Pancreas (tissue), 10 donors: ENCODE measurements around the gene MOBP. TPM values are rescaled to one million over a fixed set of nuclear protein-coding genes. Genes with fewer than 3 reads are reported as not detected.
A peak's percentile ranks its signal among the peaks of the same experiment; 100 is the strongest.
"Not testable (repeated sequence)": the region's sequence is repeated elsewhere in the genome, so short reads cannot be mapped to it uniquely, and the experiment has no call there.

Experiments used
- ATAC-seq, 4 donors: fragments of 200-7000 bp; cut with Tn5 transposase; one replicate each; pipeline versions ENCODE4 v1.8.0 to v1.9.1; 2020; ENCODE audit warnings: mild to moderate bottlenecking in 4 of 4, moderate library complexity in 4 of 4
- DNase-seq, 6 donors: peaks; one replicate each; pipeline ENCODE4 v3.0.0-alpha.2; 2020
- FAIRE-seq: peaks from 2 replicates; lab custom pipeline; 2012; peaks lifted over from hg19 to GRCh38; lab: Jason Lieb, UNC
- H3K27ac ChIP-seq, 4 donors: fragments of 200-600 bp; sonication (generic); 1 replicate in 3 of 4; 2 replicates in 1 of 4; pipeline versions ENCODE4 v1.5.0 to v1.8.0; 2020
- H3K27me3 ChIP-seq, 4 donors: fragments of 200-600 bp; one replicate each; pipeline ENCODE4 v1.8.0; 2021
- H3K36me3 ChIP-seq, 3 donors: fragments of 200-600 bp; sonication (generic) in 1 of 3; one replicate each; pipeline versions ENCODE4 v1.5.0 to v1.8.0; 2020 to 2021
- H3K4me1 ChIP-seq, 3 donors: fragments of 200-600 bp; one replicate each; pipeline ENCODE4 v1.8.0; 2021
- H3K4me3 ChIP-seq, 4 donors: fragments of 200-600 bp; sonication (generic) in 2 of 4; one replicate each; pipeline versions ENCODE4 v1.5.0 to v1.8.0; 2020 to 2021
- H3K9me3 ChIP-seq, 4 donors: fragments of 200-600 bp; one replicate each; pipeline ENCODE4 v1.8.0; 2021
- WGBS, 2 donors: extraction: QIAGEN DNeasy Blood & Tissue Kit; methylation state at CpG; one replicate each; pipeline ENCODE4 v1.1.7; 2013; 5-methylcytosine and 5-hydroxymethylcytosine counted together
- intact Hi-C, 3 donors: fragments of 100-400 bp; cut with DNase I; formaldehyde crosslinking; loops; one replicate each; pipeline versions ENCODE4 v1.11.1 to v1.14.2; 2022
- polyA plus RNA-seq, 2 donors: library from polyadenylated mRNA; stranded (reverse); fragments of 200-250 nt; gene quantifications; one replicate each; pipeline ENCODE4 v1.2.3, GENCODE V29; 2013
- total RNA-seq, 6 donors: library from RNA; stranded (reverse); fragmentation: NEBNext Ultra II Directional in 4 of 6; extraction: Animal tissue kit (Norgen Biotek cat#: 25700) in 4 of 6; gene quantifications; one replicate each; pipeline versions ENCODE4 v1.2.1 to v1.2.4, GENCODE V29; 2021 to 2023
- TF ChIP-seq, protein P1 (sequence below), 4 donors: fragments of 200-600 bp; sonication (generic) in 3 of 4; IDR thresholded peaks; one replicate each; pipeline versions ENCODE4 v1.5.0 to v1.8.0; 2021; ENCODE audit warnings: antibody characterized with exemption in 4 of 4
- donor health status: healthy with polysubstance abuse.
- donor health status: DM: no; HTN: no; CAD: no; lungs with moderate emphysema.
- donor health status: DM: no; HTN: no; CAD: no.
- donor health status: control.
- donor health status: control.
- donor health status: Bipolar disorder and iron deficiency.
- donor health status: DM: yes; HTN: yes; CAD: no.
- donor health status: DM: no; HTN: no; CAD: no.
- donor health status: DM: no; HTN: no; CAD: no.
- donor health status: DM: yes; HTN: yes; CAD: no.

Gene MOBP
- total and polyA plus RNA-seq, 8 donors = not detected

DNA sequence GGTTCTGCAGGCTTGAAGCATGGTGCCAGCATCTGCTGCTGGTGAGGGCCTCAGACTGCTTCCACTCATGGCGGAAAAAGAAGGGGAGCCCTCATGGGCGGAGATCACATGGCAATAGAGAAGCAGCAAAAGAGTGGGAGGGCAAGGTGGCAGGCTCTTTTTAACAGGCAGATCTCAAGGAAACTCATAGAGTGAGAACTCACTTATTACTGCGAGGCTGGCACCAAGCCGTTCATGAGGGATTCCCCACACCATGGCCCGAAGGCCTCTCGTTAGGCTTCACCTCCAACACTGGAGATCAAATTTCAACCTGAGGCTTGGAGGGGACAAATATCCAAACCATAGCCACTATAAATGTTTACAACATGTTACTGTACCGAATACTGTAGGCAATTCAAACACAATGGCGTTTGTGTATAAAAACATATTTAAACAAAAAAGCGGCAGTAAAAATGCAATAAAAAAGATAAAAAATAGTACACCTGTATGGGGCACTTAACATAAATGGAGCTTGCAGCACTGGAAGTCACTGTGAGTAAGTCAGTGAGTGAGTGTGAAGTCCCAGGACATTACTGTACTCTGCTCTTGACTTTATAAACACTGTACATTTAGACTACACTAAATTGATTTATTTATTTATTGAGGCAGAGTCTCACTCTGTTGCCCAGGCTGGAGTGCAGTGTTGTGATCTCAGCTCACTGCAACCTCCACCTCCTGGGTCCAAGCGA lies 18.8 kb upstream of the MOBP start:
- no peaks in the 10 kb centered on the region for H3K36me3 ChIP-seq
- H3K27ac ChIP-seq = no peak overlapping the region
- TF ChIP-seq, protein P1, sequence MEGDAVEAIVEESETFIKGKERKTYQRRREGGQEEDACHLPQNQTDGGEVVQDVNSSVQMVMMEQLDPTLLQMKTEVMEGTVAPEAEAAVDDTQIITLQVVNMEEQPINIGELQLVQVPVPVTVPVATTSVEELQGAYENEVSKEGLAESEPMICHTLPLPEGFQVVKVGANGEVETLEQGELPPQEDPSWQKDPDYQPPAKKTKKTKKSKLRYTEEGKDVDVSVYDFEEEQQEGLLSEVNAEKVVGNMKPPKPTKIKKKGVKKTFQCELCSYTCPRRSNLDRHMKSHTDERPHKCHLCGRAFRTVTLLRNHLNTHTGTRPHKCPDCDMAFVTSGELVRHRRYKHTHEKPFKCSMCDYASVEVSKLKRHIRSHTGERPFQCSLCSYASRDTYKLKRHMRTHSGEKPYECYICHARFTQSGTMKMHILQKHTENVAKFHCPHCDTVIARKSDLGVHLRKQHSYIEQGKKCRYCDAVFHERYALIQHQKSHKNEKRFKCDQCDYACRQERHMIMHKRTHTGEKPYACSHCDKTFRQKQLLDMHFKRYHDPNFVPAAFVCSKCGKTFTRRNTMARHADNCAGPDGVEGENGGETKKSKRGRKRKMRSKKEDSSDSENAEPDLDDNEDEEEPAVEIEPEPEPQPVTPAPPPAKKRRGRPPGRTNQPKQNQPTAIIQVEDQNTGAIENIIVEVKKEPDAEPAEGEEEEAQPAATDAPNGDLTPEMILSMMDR (IDR thresholded peaks at IDR 0.05) = no peak
- 61 to 68% methylated on average over 10 of the region's 10 CpGs for WGBS, 2 donors
- intact Hi-C loops = loop anchor here in 2 of 3 donors (10.0 kb wide), 2 partner anchors 46 to 56 kb away; no protein-coding TSS in a partner anchor
- H3K4me1 ChIP-seq = peaks cover 0 to 3% (median 0%) of the 10 kb centered on the region in 3 donors
- ATAC-seq = no peak
- no peak for FAIRE-seq
- H3K9me3 ChIP-seq = no peaks in the 10 kb centered on the region
- no peaks in the 10 kb centered on the region for H3K27me3 ChIP-seq
- H3K4me3 ChIP-seq = no peak overlapping the region
- no peak for DNase-seq

DNA sequence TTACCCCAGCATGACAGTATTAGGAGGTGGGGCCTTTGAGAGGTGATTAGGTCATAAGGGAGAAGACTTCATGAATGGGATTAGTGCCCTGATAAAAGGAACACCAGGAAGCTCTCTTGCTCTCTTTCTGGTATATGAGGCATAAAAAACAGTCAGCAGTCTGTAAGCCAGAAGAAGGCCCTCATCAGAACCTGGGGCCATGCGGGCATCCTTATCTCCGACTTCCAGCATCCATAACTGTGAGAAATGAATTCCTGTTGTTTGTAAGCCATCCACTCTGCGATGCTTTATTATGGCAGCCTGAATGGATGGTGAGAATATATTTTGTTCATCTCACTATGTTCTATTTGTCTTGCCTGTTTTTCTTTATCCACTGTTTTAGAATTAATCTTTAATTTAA lies 17.7 kb upstream of the MOBP start:
- no peak for FAIRE-seq
- Histone ChIP-seq H3K4me3 (no peak overlapping the region), H3K9me3 (no peaks in the 10 kb centered on the region), H3K36me3 (no peaks in the 10 kb centered on the region), H3K4me1 (peaks cover 0 to 3% (median 0%) of the 10 kb centered on the region in 3 donors), H3K27me3 (no peaks in the 10 kb centered on the region), H3K27ac (no peak overlapping the region)
- DNase-seq = no peak
- no peak for ATAC-seq
- WGBS, 2 donors = 58 to 60% methylated on average over 3 of the region's 3 CpGs
- intact Hi-C loops = loop anchor here in 2 of 3 donors (10.0 kb wide), 2 partner anchors 45 to 55 kb away; no protein-coding TSS in a partner anchor
- TF ChIP-seq, protein P1 (IDR thresholded peaks at IDR 0.05) = no peak

DNA sequence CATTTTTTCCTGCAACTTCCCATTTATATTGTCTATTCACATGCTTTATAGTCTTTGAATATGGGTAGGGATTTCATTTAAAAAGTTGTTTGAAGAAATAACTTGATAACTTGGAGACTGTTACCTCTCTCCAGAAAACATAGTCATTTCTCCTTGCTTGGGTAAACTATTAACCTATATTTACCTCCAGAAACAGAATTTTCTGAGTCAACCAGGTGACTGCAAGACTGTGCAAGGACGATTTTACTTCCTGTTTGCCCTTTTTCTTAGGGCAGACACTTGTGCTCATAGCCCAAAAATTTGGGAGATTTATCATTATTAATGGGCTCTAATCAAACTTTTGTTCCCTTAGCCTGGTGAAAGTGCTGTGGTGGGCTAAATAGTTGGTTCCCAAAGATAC lies 14.3 kb upstream of the MOBP start:
- H3K27me3 ChIP-seq = no peaks in the 10 kb centered on the region
- H3K4me3 ChIP-seq = no peak overlapping the region
- FAIRE-seq (no peak), ATAC-seq (peak in 2 of 4 donors; percentile 41 to 62), DNase-seq (no peak)
- TF ChIP-seq, protein P1 (IDR thresholded peaks at IDR 0.05) = no peak
- H3K36me3 ChIP-seq = no peaks in the 10 kb centered on the region
- H3K27ac ChIP-seq = no peak overlapping the region
- no peaks in the 10 kb centered on the region for H3K9me3 ChIP-seq
- H3K4me1 ChIP-seq = peaks cover 0 to under 1% (median 0%) of the 10 kb centered on the region in 3 donors
- WGBS, 2 donors = 7 to 13% methylated on average over 1 of the region's 1 CpG
- intact Hi-C loops = no loop called here

DNA sequence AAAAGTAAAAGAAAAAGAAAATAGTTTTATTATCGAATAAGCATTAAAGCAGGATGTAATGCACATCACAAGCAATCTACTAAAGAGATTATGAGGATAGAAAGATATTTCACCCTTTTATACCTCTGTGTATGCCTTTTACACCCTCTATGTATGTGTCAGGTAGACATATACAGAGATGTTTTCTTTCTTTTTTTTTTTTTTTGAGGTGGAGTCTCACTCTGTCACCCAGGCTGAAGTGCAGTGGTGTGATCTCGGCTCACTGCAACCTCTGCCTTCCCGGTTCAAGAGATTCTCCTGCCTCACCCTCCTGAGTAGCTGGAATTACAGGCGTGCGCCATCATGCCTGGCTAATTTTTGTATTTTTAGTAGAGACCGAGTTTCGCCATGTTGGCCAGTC lies 13.6 kb upstream of the MOBP start:
- WGBS, 2 donors = 92 to 94% methylated on average over 7 of the region's 7 CpGs
- H3K4me1 ChIP-seq, H3K4me3 ChIP-seq, DNase-seq, H3K27ac ChIP-seq, FAIRE-seq, intact Hi-C loops, H3K36me3 ChIP-seq, H3K27me3 ChIP-seq, ATAC-seq, H3K9me3 ChIP-seq: not testable (repeated sequence)

DNA sequence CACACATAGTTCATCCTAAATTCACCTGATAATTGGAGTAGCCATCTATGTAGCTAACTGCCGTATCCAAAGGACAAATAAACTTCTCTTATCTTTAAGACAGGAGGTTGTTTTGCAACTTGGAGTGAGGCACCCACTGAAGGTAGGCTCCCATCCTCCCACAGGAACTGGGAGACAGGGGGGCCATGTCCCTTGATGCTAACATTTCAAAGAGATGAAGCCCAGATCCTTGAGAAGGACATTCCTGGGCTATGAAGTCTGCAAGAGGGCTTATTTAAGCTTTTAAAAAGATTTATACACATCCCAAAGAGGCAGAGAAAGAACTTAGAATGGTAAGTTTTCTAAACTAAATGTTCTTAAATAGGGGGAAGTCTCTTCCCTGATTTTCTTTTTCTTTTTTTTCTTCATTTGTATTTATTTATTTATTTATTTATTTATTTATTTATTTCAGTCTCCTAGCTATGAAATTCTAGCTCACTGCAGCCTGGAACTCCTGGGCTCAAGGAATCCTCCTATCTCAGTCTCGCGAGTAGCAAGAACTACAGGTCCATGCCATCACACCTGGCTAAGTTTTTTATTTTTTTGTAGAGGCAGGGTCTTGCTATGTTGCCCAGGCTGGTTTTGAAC lies 12.8 kb upstream of the MOBP start:
- 47 to 52% methylated on average over 3 of the region's 3 CpGs for WGBS, 2 donors
- no peak for ATAC-seq

More for the DNA sequence above, 12.8 kb upstream of the MOBP start:
- H3K36me3 ChIP-seq = no peaks in the 10 kb centered on the region
- no peak for FAIRE-seq
- TF ChIP-seq, protein P1 (IDR thresholded peaks at IDR 0.05) = no peak
- H3K4me1 ChIP-seq = no peaks in the 10 kb centered on the region
- H3K27ac ChIP-seq = no peak overlapping the region
- no peak overlapping the region for H3K4me3 ChIP-seq
- intact Hi-C loops = no loop called here
- no peak for DNase-seq
- no peaks in the 10 kb centered on the region for H3K9me3 ChIP-seq
- H3K27me3 ChIP-seq = no peaks in the 10 kb centered on the region
